WTC11 (cell line): ENCODE data around the gene NFIA. TPM values are rescaled to one million over a fixed set of nuclear protein-coding genes. Genes with fewer than 3 reads are reported as not detected.

Source experiments
- ATAC-seq: fragments of 200-7000 bp; cut with Tn5 transposase; 2 replicates; pipeline ENCODE4 v1.10.0; 2021; ENCODE audit warnings: mild to moderate bottlenecking, moderate library complexity
- CTCF ChIA-PET: fragments of 300-600 bp; sonication (Branson Sonifier 250); formaldehyde crosslinking; loops from one replicate; lab custom pipeline; 2021; ENCODE audit warnings: antibody characterized with exemption; lab: Charles Lee
- POLR2A ChIA-PET: fragments of 350-600 bp; sonication (Branson Sonifier 250); formaldehyde crosslinking; loops from one replicate; lab custom pipeline; 2021; ENCODE audit warnings: antibody characterized with exemption; lab: Charles Lee
- DNase-seq: peaks from one replicate; pipeline ENCODE4 v3.0.0; 2021; ENCODE audit warnings: low spot score
- H3K27ac Mint-ChIP-seq: 2 replicates; pipeline ENCODE4 v1.8.0; 2021; ENCODE audit warnings: mixed read lengths
- H3K27me3 Mint-ChIP-seq: 2 replicates; pipeline ENCODE4 v1.8.0; 2021; ENCODE audit warnings: low read depth, mild to moderate bottlenecking, moderate library complexity, mixed read lengths
- H3K36me3 Mint-ChIP-seq: 2 replicates; pipeline ENCODE4 v1.8.0; 2021; ENCODE audit warnings: mixed read lengths
- H3K4me1 Mint-ChIP-seq: 2 replicates; pipeline ENCODE4 v1.8.0; 2022; ENCODE audit warnings: mixed read lengths
- H3K4me3 Mint-ChIP-seq: 2 replicates; pipeline ENCODE4 v1.8.0; 2021; ENCODE audit warnings: mild to moderate bottlenecking, moderate library complexity, mixed read lengths
- H3K9me3 Mint-ChIP-seq: 2 replicates; pipeline ENCODE4 v1.8.0; 2021; ENCODE audit warnings: mixed read lengths
- ATF1 ChIP-seq: sonication (generic); formaldehyde crosslinking; IDR thresholded peaks from 2 replicates; pipeline ENCODE4 v1.8.1; 2023; ENCODE audit warnings: mild to moderate bottlenecking, moderate library complexity, missing genetic modification reagents
- ATF2 ChIP-seq: sonication (generic); formaldehyde crosslinking; IDR thresholded peaks from 2 replicates; pipeline ENCODE4 v1.8.1; 2022; ENCODE audit warnings: low read depth, missing genetic modification reagents, borderline replicate concordance
- CTCF ChIP-seq: fragments of 200-600 bp; IDR thresholded peaks from 2 replicates; pipeline ENCODE4 v1.8.0; 2022; ENCODE audit warnings: antibody characterized with exemption
- E2F4 ChIP-seq: sonication (generic); formaldehyde crosslinking; IDR thresholded peaks from 2 replicates; pipeline ENCODE4 v1.8.1; 2022; ENCODE audit warnings: low read depth, mild to moderate bottlenecking, moderate library complexity, missing genetic modification reagents, borderline replicate concordance
- ELF4 ChIP-seq: sonication (generic); formaldehyde crosslinking; IDR thresholded peaks from 2 replicates; pipeline ENCODE4 v1.8.1; 2022; ENCODE audit warnings: low read depth, mild to moderate bottlenecking, moderate library complexity, missing genetic modification reagents
- ETV6 ChIP-seq: sonication (generic); formaldehyde crosslinking; IDR thresholded peaks from 2 replicates; pipeline ENCODE4 v1.8.1; 2022; ENCODE audit warnings: mild to moderate bottlenecking, missing genetic modification reagents
- FOXK1 ChIP-seq: sonication (generic); formaldehyde crosslinking; IDR thresholded peaks from 2 replicates; pipeline ENCODE4 v1.8.0; 2022; ENCODE audit warnings: mild to moderate bottlenecking, moderate library complexity, missing genetic modification reagents
- MAX ChIP-seq: sonication (generic); formaldehyde crosslinking; IDR thresholded peaks from 2 replicates; pipeline ENCODE4 v1.8.0; 2022; ENCODE audit warnings: mild to moderate bottlenecking, missing genetic modification reagents
- NFATC4 ChIP-seq: fragments of 250-450 bp; sonication (Bioruptor Pico); IDR thresholded peaks from 2 replicates; pipeline ENCODE4 v1.9.0; 2021; ENCODE audit warnings: mild to moderate bottlenecking
- OVOL2 ChIP-seq: fragments of 250-450 bp; sonication (Bioruptor Pico); IDR thresholded peaks from 2 replicates; pipeline ENCODE4 v1.9.0; 2021; ENCODE audit warnings: mild to moderate bottlenecking, borderline replicate concordance
- TP53 ChIP-seq: sonication (generic); formaldehyde crosslinking; IDR thresholded peaks from 2 replicates; pipeline ENCODE4 v1.8.1; 2023; ENCODE audit warnings: mild to moderate bottlenecking, missing genetic modification reagents
- USF1 ChIP-seq: sonication (generic); formaldehyde crosslinking; IDR thresholded peaks from 2 replicates; pipeline ENCODE4 v1.8.0; 2022; ENCODE audit warnings: mild to moderate bottlenecking, missing genetic modification reagents
- ZBTB43 ChIP-seq: sonication (generic); formaldehyde crosslinking; IDR thresholded peaks from 2 replicates; pipeline ENCODE4 v1.8.1; 2023; ENCODE audit warnings: mild to moderate bottlenecking, missing genetic modification reagents
- ZNF121 ChIP-seq: sonication (generic); formaldehyde crosslinking; IDR thresholded peaks from 2 replicates; pipeline ENCODE4 v1.8.0; 2023; ENCODE audit warnings: missing genetic modification reagents
- ZNF317 ChIP-seq: sonication (generic); formaldehyde crosslinking; IDR thresholded peaks from 2 replicates; pipeline ENCODE4 v1.8.1; 2023; ENCODE audit warnings: low read depth, mild to moderate bottlenecking, moderate library complexity, missing genetic modification reagents, borderline replicate concordance
- ZNF423 ChIP-seq: fragments of 250-450 bp; sonication (Bioruptor Pico); IDR thresholded peaks from 2 replicates; pipeline ENCODE4 v2.1.2; 2022; ENCODE audit warnings: mild to moderate bottlenecking, moderate library complexity
- ZNF425 ChIP-seq: fragments of 250-450 bp; sonication (Bioruptor Pico); conservative IDR thresholded peaks from 2 replicates; pipeline ENCODE4 v1.9.0; 2021; ENCODE audit warnings: mild to moderate bottlenecking
- total RNA-seq: library from RNA; stranded (reverse); gene quantifications from 3 replicates; pipeline ENCODE4 v1.2.3, GENCODE V29; 2021

NFIA gene
- total RNA-seq, 1 experiment from 2014 or later: 16.7 TPM

GRCh38 chr1:61337441-61337951 is 255.1 kb downstream of the NFIA start:
- H3K9me3 Mint-ChIP-seq: no peaks in the 10 kb centered on the region
- no peaks in the 10 kb centered on the region for H3K36me3 Mint-ChIP-seq
- peak; percentile 8; the same call in 1 of the 2 replicates for ATAC-seq
- CTCF ChIA-PET: interaction anchor here (0.6 to 2.0 kb wide), 14 partner anchors 13 to 294 kb away, joined by 3 to 11 read pairs (median 4); no protein-coding TSS in a partner anchor
- POLR2A ChIA-PET: interaction anchor here (0.6 to 0.7 kb wide), 2 partner anchors 80 to 500 kb away, joined by 3 to 4 read pairs; no protein-coding TSS in a partner anchor
- no peak for DNase-seq
- H3K27ac Mint-ChIP-seq: no peak overlapping the region
- TF ChIP-seq TP53 (CRISPR knock-in tag): no peak
- no peak for TF ChIP-seq ZNF423 (CRISPR knock-in tag)
- TF ChIP-seq ATF1: no peak
- no peak for TF ChIP-seq FOXK1 (CRISPR knock-in tag)
- TF ChIP-seq ZBTB43 (CRISPR knock-in tag): no peak
- no peak for TF ChIP-seq CTCF
- H3K27me3 Mint-ChIP-seq: no peaks in the 10 kb centered on the region
- peaks cover 30% of the 10 kb centered on the region for H3K4me1 Mint-ChIP-seq
- no peak overlapping the region for H3K4me3 Mint-ChIP-seq

GRCh38 chr1:61337981-61338848 is 255.9 kb downstream of the NFIA start:
- peak; percentile 86 for ATAC-seq
- TF ChIP-seq ZNF317 (CRISPR knock-in tag): no peak
- TF ChIP-seq MAX: no peak
- TF ChIP-seq CTCF: no peak
- TF ChIP-seq USF1: no peak
- no peak for TF ChIP-seq ETV6 (CRISPR knock-in tag)
- TF ChIP-seq ZNF425 (CRISPR knock-in tag): no peak
- TF ChIP-seq ELF4 (CRISPR knock-in tag): no peak
- TF ChIP-seq ZNF121 (CRISPR knock-in tag): no peak
- TF ChIP-seq NFATC4 (CRISPR knock-in tag): no peak
- no peak for TF ChIP-seq E2F4 (CRISPR knock-in tag)
- TF ChIP-seq OVOL2 (CRISPR knock-in tag): no peak
- no peak for TF ChIP-seq ZBTB43 (CRISPR knock-in tag)
- no peak for TF ChIP-seq ATF2 (CRISPR knock-in tag)
- Mint-ChIP-seq H3K4me3 (no peak overlapping the region), H3K9me3 (no peaks in the 10 kb centered on the region), H3K4me1 (peaks cover 34% of the 10 kb centered on the region), H3K36me3 (no peaks in the 10 kb centered on the region), H3K27ac (peak overlapping the region; percentile 60; the same call in 1 of the 2 replicates), H3K27me3 (no peaks in the 10 kb centered on the region)
- CTCF ChIA-PET: interaction anchor here (1.2 to 2.0 kb wide), 11 partner anchors 12 to 295 kb away, joined by 3 to 11 read pairs (median 4); no protein-coding TSS in a partner anchor
- peak; percentile 25 for DNase-seq
- POLR2A ChIA-PET: no interaction called here
